H9 (cell line): ENCODE results near the gene PPP4R2. TPM values are rescaled to one million over a fixed set of nuclear protein-coding genes. Genes with fewer than 3 reads are reported as not detected.

Source experiments
- DNase-seq: peaks from one replicate; pipeline ENCODE4 v3.0.0-alpha.2; 2017
- H2AFZ ChIP-seq: one replicate; pipeline ENCODE4 v1.6.1; 2013; ENCODE audit warnings: mild to moderate bottlenecking, low read length, control low read depth, moderate library complexity
- H2AK5ac ChIP-seq: 2 replicates; pipeline ENCODE4 v1.6.1; 2013; ENCODE audit warnings: low read length, control low read depth, mixed read lengths; ENCODE audit not compliant: insufficient read length
- H2BK120ac ChIP-seq: one replicate; pipeline ENCODE4 v1.6.1; 2013; ENCODE audit warnings: low read depth, mild to moderate bottlenecking, low read length, control low read depth, inconsistent platforms; ENCODE audit not compliant: poor library complexity, severe bottlenecking
- H2BK12ac ChIP-seq: 2 replicates; pipeline ENCODE4 v1.6.1; 2013; ENCODE audit warnings: low read length, control low read depth, mixed read lengths, low read depth; ENCODE audit not compliant: insufficient read length
- H2BK15ac ChIP-seq: 2 replicates; pipeline ENCODE4 v1.6.1; 2013; ENCODE audit warnings: low read depth, low read length, control low read depth
- H2BK20ac ChIP-seq: one replicate; pipeline ENCODE4 v1.6.1; 2013; ENCODE audit warnings: low read depth, mild to moderate bottlenecking, low read length, control low read depth, inconsistent platforms; ENCODE audit not compliant: poor library complexity, severe bottlenecking
- H2BK5ac ChIP-seq: 2 replicates; pipeline ENCODE4 v1.6.1; 2013; ENCODE audit warnings: low read length, control low read depth, mixed read lengths; ENCODE audit not compliant: insufficient read length
- H3K14ac ChIP-seq: 2 replicates; pipeline ENCODE4 v1.6.1; 2013; ENCODE audit warnings: low read length, control low read depth; ENCODE audit not compliant: insufficient read depth
- H3K18ac ChIP-seq: 2 replicates; pipeline ENCODE4 v1.6.1; 2013; ENCODE audit warnings: low read depth, mild to moderate bottlenecking, mixed read lengths, low read length, control low read depth; ENCODE audit not compliant: insufficient read length
- H3K23ac ChIP-seq: 2 replicates; pipeline ENCODE4 v1.6.1; 2013; ENCODE audit warnings: low read length, control low read depth, mixed read lengths, low read depth; ENCODE audit not compliant: insufficient read length
- H3K23me2 ChIP-seq: 2 replicates; pipeline ENCODE4 v1.6.1; 2013; ENCODE audit warnings: low read depth, mild to moderate bottlenecking, mixed read lengths, low read length, control low read depth; ENCODE audit not compliant: insufficient read length, poor library complexity, severe bottlenecking
- H3K27ac ChIP-seq: 2 replicates; pipeline ENCODE4 v1.5.1; 2013; ENCODE audit warnings: low read length, control low read depth, mixed read lengths, low read depth; ENCODE audit not compliant: insufficient read length
- H3K27me3 ChIP-seq: 2 replicates; pipeline ENCODE4 v1.6.1; 2013; ENCODE audit warnings: low read length, control low read depth, inconsistent platforms; ENCODE audit not compliant: insufficient read depth
- H3K4ac ChIP-seq: 2 replicates; pipeline ENCODE4 v1.6.1; 2013; ENCODE audit warnings: low read depth, mild to moderate bottlenecking, control low read depth, inconsistent platforms, low read length, moderate library complexity
- H3K4me1 ChIP-seq: 2 replicates; pipeline ENCODE4 v1.6.1; 2013; ENCODE audit warnings: low read length, control low read depth, inconsistent platforms; ENCODE audit not compliant: insufficient read depth
- H3K4me2 ChIP-seq: 2 replicates; pipeline ENCODE4 v1.6.1; 2013; ENCODE audit warnings: low read length, control low read depth, mixed read lengths; ENCODE audit not compliant: insufficient read length, insufficient read depth
- H3K56ac ChIP-seq: 2 replicates; pipeline ENCODE4 v1.6.1; 2013; ENCODE audit warnings: low read depth, mild to moderate bottlenecking, mixed read lengths, low read length, control low read depth; ENCODE audit not compliant: insufficient read length
- H3K79me1 ChIP-seq: 2 replicates; pipeline ENCODE4 v1.6.1; 2013; ENCODE audit warnings: low read depth, mild to moderate bottlenecking, moderate library complexity, low read length, control low read depth, inconsistent platforms; ENCODE audit not compliant: insufficient read depth, poor library complexity, severe bottlenecking
- H3K79me2 ChIP-seq: 2 replicates; pipeline ENCODE4 v1.6.1; 2013; ENCODE audit warnings: low read length, control low read depth, inconsistent platforms; ENCODE audit not compliant: insufficient read depth
- H3K9ac ChIP-seq: 2 replicates; pipeline ENCODE4 v1.6.1; 2013; ENCODE audit warnings: low read length, control low read depth, mixed read lengths; ENCODE audit not compliant: insufficient read length; ENCODE audit errors: extremely low read depth
- H3K9me3 ChIP-seq: one replicate; pipeline ENCODE4 v1.6.1; 2013; ENCODE audit warnings: low read depth, low read length, inconsistent platforms; ENCODE audit not compliant: control insufficient read depth
- H3T11ph ChIP-seq: one replicate; pipeline ENCODE4 v1.6.1; 2013; ENCODE audit warnings: mild to moderate bottlenecking, low read length, control low read depth, inconsistent platforms
- H4K20me1 ChIP-seq: one replicate; pipeline ENCODE4 v1.6.1; 2013; ENCODE audit not compliant: control insufficient read depth, insufficient read length, insufficient read depth
- H4K5ac ChIP-seq: 2 replicates; pipeline ENCODE4 v1.6.1; 2013; ENCODE audit warnings: low read depth, mild to moderate bottlenecking, mixed read lengths, low read length, control low read depth; ENCODE audit not compliant: insufficient read length
- H4K8ac ChIP-seq: replicated peaks from 2 replicates; pipeline ENCODE4 v1.6.1; 2013; ENCODE audit warnings: low read length, control low read depth, mixed read lengths, low read depth; ENCODE audit not compliant: insufficient read length
- H4K91ac ChIP-seq: 2 replicates; pipeline ENCODE4 v1.6.1; 2013; ENCODE audit warnings: low read depth, mild to moderate bottlenecking, moderate library complexity, mixed read lengths, low read length, control low read depth; ENCODE audit not compliant: insufficient read length
- H3K27ac Mint-ChIP-seq, 3 experiments: 2 replicates in 2 of 3; 3 replicates in 1 of 3; pipeline ENCODE4 v1.8.0; 2020 to 2021; ENCODE audit warnings: mixed read lengths in 3 of 3, mild to moderate bottlenecking in 1 of 3, moderate library complexity in 1 of 3
- H3K27me3 Mint-ChIP-seq: 2 replicates; pipeline ENCODE4 v1.8.0; 2021; ENCODE audit warnings: low read depth, mild to moderate bottlenecking, moderate library complexity, mixed read lengths
- H3K36me3 Mint-ChIP-seq, 3 experiments: 2 replicates in 2 of 3; 3 replicates in 1 of 3; pipeline ENCODE4 v1.8.0; 2020 to 2021; ENCODE audit warnings: low read depth in 3 of 3, mixed read lengths in 3 of 3; ENCODE audit not compliant: insufficient read depth in 1 of 3
- H3K4me1 Mint-ChIP-seq, 2 experiments: 2 replicates each; pipeline ENCODE4 v1.8.0; 2020; ENCODE audit warnings: mixed read lengths in 2 of 2
- H3K4me3 Mint-ChIP-seq, 2 experiments: 2 replicates in 1 of 2; 3 replicates in 1 of 2; pipeline ENCODE4 v1.8.0; 2020 to 2021; ENCODE audit warnings: mild to moderate bottlenecking in 2 of 2, mixed read lengths in 2 of 2, moderate library complexity in 1 of 2
- H3K9me3 Mint-ChIP-seq, 2 experiments: 2 replicates in 1 of 2; 3 replicates in 1 of 2; pipeline ENCODE4 v1.8.0; 2020; ENCODE audit warnings: mild to moderate bottlenecking in 2 of 2, mixed read lengths in 2 of 2, moderate library complexity in 1 of 2
- WGBS: extraction: QIAGEN DNeasy Blood & Tissue Kit; methylation state at CpG from one replicate; pipeline ENCODE4 v1.1.7; 2013; ENCODE audit warnings: missing lambda C conversion rate, low lambda C conversion rate, mixed read lengths; ENCODE audit not compliant: insufficient read length; ENCODE audit errors: extremely low coverage; 5-methylcytosine and 5-hydroxymethylcytosine counted together
- total RNA-seq: library from RNA; stranded (reverse); gene quantifications from 2 replicates; pipeline ENCODE4 v1.2.1, GENCODE V29; 2021
- TF ChIP-seq, protein P1 (sequence below): fragments of 200-600 bp; sonication (generic); conservative IDR thresholded peaks from 3 replicates; pipeline ENCODE4 v1.8.0; 2021; ENCODE audit warnings: antibody characterized with exemption, mild to moderate bottlenecking

The PPP4R2 gene
- total RNA-seq, 1 experiment from 2014 or later = 132 TPM

DNA sequence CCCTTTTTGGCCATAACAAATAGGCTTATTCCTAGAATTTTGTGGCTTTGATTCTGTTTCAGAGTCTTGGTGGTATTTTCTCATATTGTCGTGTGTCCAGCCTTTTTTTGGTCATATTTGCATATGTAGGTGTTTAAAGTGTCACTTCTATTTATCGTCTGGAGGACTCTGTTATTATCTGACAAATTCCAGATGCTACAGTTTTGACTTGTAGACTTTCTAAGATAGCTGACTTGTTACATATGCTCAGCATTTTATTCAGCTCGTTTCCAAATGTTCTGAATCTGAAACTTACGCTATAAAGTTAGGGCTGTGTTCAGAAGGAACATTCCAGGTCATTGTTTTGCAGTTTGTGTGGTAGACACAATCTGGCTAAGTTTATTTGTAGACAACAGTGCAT lies 1.9 kb downstream of the PPP4R2 start:
- Histone ChIP-seq H3K4me2 (peak overlapping the region; percentile 91), H2AFZ (no peak overlapping the region), H2BK5ac (no peak overlapping the region), H3K18ac (no peak overlapping the region), H3K79me2 (peaks cover 51% of the 10 kb centered on the region), H2BK120ac (no peak overlapping the region), H3K9me3 (no peaks in the 10 kb centered on the region), H3K14ac (no peak overlapping the region), H3K56ac (no peak overlapping the region), H2BK12ac (no peak overlapping the region), H4K8ac (no peak overlapping the region), H4K5ac (no peak overlapping the region), H3K23me2 (peaks cover 10% of the 10 kb centered on the region), H2BK20ac (no peak overlapping the region), H3K4ac (no peak overlapping the region), H3T11ph (no peak overlapping the region), H3K4me1 (no peaks in the 10 kb centered on the region), H4K91ac (no peak overlapping the region), H3K27ac (no peak overlapping the region), H3K9ac (peak overlapping the region; percentile 50), H4K20me1 (no peaks in the 10 kb centered on the region), H3K79me1 (peaks cover 3% of the 10 kb centered on the region), H2BK15ac (no peak overlapping the region), H3K27me3 (no peaks in the 10 kb centered on the region), H2AK5ac (no peak overlapping the region), H3K23ac (no peak overlapping the region)
- no CpG with 5 or more reads among the region's 4 CpGs for WGBS
- no peak for DNase-seq
- H3K27ac Mint-ChIP-seq = peak overlapping the region in 1 of 3 experiments; percentile 25; a peak in 1 of 7 replicates
- TF ChIP-seq, protein P1, sequence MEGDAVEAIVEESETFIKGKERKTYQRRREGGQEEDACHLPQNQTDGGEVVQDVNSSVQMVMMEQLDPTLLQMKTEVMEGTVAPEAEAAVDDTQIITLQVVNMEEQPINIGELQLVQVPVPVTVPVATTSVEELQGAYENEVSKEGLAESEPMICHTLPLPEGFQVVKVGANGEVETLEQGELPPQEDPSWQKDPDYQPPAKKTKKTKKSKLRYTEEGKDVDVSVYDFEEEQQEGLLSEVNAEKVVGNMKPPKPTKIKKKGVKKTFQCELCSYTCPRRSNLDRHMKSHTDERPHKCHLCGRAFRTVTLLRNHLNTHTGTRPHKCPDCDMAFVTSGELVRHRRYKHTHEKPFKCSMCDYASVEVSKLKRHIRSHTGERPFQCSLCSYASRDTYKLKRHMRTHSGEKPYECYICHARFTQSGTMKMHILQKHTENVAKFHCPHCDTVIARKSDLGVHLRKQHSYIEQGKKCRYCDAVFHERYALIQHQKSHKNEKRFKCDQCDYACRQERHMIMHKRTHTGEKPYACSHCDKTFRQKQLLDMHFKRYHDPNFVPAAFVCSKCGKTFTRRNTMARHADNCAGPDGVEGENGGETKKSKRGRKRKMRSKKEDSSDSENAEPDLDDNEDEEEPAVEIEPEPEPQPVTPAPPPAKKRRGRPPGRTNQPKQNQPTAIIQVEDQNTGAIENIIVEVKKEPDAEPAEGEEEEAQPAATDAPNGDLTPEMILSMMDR = no peak
- H3K36me3 Mint-ChIP-seq = peaks cover 27 to 52% (median 52%) of the 10 kb centered on the region in 3 experiments
- no peaks in the 10 kb centered on the region; the same call in 1 of the 2 replicates for H3K27me3 Mint-ChIP-seq
- peaks cover 25 to 45% of the 10 kb centered on the region in 2 experiments for H3K4me1 Mint-ChIP-seq
- no peaks in the 10 kb centered on the region for H3K9me3 Mint-ChIP-seq
- H3K4me3 Mint-ChIP-seq = peak overlapping the region; percentile 79 to 84
